ENCODE results near the gene SLC8A2.

The SLC8A2 gene

DNA sequence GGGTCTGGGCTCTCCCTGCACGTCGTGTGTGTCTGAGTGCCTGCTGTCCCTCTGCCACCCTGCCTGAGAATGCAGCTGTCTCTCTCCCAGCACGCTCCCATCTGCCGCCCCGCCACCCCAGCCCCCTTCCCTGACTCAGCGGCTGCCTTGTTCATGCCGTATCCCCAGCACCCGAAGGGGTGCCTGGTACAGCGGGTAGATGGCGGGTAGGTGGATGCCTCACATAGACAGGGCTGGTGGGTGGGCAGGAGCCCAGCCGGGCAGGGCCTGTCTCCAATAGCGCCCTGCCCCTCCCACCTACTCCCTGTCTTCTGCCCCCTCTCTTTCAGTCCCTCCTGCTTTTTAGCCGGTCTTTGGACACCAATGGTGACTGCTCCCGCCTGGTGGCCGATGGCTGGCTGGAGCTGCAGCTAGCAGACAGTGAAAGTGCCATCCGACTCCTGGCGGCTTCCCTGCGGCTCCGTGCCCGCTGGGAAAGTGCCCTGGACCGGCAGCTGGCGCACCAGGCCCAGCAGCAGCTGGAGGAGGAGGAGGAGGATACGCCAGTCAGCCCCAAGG, 92.2 kb downstream of the SLC8A2 start:
- no peak for DNase-seq (ENCODE audit: low spot score)

DNA sequence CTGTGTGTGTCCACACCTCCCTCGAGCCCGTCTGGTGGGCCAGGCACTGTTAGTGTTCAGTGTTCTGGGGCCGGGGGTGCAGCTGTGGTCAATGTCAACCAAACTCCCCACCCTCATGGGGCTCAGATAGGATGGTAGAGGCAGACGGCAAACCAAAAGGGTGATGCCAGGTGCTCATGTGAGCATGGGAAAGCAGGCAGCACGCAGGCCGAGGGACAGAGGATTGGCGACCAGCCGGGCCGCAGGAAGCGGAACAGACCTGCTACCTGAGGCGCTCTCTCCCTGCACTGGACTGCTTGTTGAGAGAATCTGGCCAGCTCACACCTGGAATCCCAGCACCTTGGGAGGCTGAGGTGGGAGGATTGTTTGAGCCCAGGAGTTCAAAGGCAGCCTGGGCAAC, 93.4 kb downstream of the SLC8A2 start:
- no peak for DNase-seq (ENCODE audit: low spot score)
